ENCODE measurements around the gene MRTO4.
"Not testable (repeated sequence)": the region's sequence is repeated elsewhere in the genome, so short reads cannot be mapped to it uniquely, and the experiment has no call there.

The MRTO4 gene

GRCh38 chr1:19229229-19229628 lies 22.4 kb upstream of the MRTO4 start:
- no peak for DNase-seq

GRCh38 chr1:19229828-19230325 lies 21.7 kb upstream of the MRTO4 start:
- no peak for DNase-seq

- not testable (repeated sequence) for DNase-seq
Measured at GRCh38 chr1:19231736-19232523, 19.7 kb upstream of the MRTO4 start.

- DNase-seq = no peak
Measured at GRCh38 chr1:19232524-19232846, 19.1 kb upstream of the MRTO4 start.

DNA sequence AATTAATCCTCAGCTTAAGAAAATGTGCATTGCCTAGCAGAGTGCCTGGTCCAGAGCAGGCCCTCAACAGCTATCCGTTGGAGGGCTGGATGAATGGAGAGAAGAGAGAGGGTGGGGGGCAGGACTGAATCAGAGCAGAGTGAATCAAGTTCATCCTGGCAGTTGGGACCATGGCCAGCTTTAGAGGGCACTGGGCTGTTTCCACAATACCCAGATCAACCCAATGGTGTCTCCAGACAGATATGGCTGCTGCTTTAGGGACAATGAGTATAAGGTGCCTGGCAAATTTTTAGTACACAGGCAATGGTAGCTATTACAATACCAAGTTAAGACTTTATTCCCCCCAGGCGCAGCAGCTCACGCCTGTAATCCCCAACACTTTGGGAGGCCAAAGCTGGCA lies 17.4 kb upstream of the MRTO4 start:
- DNase-seq = no peak

GRCh38 chr1:19239876-19240275 lies 11.7 kb upstream of the MRTO4 start:
- no peak for DNase-seq

- DNase-seq = peak; percentile 87
Measured at GRCh38 chr1:19240673-19241538, 10.7 kb upstream of the MRTO4 start.

GRCh38 chr1:19250629-19251304 lies 838 bp upstream of the MRTO4 start:
- no peak for DNase-seq

GRCh38 chr1:19254416-19254815 lies 2.8 kb downstream of the MRTO4 start:
- DNase-seq = no peak

DNA sequence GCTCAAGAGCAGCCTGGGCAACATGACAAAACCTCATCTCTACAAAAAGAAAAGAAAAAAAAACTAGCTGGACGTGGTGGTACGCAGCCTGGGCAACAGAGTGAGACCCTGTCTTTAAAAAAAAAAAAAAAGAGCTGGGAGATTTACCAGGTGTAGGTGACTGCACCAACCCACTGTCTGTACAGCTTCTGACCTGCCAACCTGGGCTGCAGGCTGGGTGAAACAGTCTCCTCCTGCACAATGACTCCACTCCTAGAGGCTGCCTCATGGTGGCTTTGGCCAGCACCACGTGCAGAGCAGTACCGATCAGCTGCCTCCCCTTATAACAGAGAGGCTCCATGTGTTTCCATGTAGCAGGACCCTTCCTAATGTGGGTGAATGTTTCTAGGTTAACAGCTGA lies 3.7 kb downstream of the MRTO4 start:
- DNase-seq = no peak

- DNase-seq = not testable (repeated sequence)
Measured at GRCh38 chr1:19256301-19256700, 4.7 kb downstream of the MRTO4 start.

DNA sequence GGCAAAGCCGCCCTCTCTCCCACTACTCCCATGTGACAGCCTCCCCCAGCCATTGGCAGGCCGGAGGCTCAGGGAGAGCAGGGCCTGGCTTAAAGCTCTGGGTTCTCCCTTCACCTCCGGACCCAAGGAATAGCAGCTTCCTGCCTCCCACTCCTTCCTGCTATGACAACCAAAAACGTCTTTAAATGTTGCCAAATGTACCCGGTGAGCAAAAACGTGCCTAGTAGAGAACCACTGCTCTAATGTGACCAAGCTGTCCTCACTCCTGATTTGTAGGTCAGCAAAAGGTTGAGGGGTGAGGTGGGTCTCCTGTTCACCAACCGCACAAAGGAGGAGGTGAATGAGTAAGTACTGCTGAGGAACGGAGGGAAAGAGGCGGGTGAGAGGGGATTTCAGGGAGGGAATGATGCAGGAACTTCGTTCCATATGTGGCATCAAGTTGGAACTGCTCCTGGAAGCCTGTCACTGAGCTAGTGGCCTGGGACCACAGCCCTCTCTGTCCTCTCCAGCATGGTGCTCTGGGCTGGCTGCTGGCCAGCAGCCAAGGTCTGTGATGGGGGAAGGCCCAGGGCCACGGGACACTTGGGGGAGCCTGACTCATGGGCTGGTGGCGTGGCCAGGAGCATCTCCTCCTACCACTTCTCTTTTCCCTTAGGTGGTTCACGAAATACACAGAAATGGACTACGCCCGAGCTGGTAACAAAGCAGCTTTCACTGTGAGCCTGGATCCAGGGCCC lies 5.7 kb downstream of the MRTO4 start:
- no peak for DNase-seq

GRCh38 chr1:19258353-19258752 lies 6.7 kb downstream of the MRTO4 start:
- no peak for DNase-seq

GRCh38 chr1:19260211-19261138 lies 8.9 kb downstream of the MRTO4 start:
- DNase-seq = no peak

- DNase-seq = no peak
Measured at GRCh38 chr1:19262047-19262446, 10.4 kb downstream of the MRTO4 start.

- DNase-seq = no peak
Measured at GRCh38 chr1:19262744-19263143, 11.1 kb downstream of the MRTO4 start.

DNA sequence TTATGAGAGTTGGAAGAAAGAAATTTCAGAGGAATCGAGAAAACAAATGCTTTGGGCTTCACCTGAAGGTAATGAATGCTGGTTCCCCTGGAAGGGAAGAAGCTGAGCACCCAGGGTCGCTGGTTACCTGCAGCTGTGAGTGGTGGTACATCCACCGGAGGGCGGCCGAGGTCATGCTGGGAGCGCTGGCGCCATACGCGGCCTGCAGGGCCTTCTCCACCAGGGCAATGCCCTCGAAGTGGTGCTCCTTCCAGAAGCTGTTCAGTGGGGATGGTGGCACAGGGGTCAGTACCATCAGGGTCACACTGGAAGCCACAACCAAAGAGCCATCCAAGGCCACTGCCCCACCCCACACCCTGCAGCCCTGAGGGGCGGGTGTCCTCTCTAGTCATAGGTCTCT lies 16.8 kb downstream of the MRTO4 start:
- DNase-seq = peak; percentile 54

DNA sequence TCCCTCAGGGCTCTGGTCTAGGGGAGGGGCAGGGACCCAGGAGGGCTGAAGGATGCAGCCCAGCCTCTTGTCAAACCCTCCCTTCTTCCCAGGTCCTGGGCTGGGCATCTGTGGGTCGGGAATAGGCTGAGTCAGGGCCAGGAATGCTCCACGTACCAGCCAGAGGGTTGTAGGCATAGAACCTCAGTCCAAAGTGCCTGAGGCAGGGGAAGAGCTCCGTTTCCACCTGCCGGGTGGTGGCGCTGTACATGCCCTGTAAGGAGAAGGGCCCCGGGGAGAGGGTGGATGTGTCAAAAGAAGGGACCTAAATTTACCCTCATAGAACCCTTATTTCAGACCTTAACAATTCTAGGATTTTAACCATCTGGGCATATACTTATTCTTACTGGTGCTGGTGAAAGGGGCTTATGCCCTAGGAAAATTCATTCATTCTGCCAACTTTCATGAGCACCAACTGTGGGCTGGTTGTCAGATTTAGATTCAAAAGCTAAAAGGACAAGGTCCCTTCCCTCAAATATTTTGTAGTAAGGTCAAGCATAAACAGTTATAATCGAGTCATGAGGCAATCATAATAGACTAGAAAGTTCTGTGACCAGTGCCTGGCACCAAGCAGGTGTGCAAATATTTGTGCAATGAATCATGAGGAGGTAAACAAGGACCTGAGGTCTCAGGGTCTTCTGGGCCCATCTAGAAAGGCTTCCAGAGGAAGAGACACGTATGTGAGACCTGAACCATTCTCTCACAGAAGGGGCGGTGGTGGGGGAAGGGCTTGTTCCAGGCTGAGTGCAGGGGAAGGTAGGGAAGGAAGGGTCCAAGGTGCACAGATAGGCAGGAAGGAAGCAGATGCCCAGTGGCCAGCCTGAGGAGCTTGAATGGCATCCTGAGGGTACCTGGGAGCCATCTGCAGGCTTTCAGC lies 18.1 kb downstream of the MRTO4 start:
- peak; percentile 5 for DNase-seq

GRCh38 chr1:19270343-19270730 lies 18.7 kb downstream of the MRTO4 start:
- DNase-seq = peak; percentile 27

DNA sequence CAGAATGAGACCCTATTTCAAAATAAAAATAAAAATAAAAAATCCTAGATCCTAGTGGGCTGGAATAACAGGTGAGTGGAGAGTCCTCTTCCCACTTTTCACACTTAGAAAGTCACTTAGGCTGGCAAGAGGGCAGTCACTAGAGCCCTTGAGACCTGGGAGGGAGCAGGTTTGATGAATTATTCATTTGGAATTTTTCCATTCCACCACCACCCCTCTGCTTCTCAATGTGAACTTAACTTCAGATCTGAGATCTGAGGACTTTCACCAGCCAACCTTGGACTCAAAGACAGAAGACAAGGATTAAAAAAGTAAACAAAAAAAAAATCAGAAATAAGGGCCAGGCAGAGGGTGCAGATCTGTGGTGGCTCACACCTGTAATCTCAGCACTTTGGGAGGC lies 20.5 kb downstream of the MRTO4 start:
- peak; percentile 2 for DNase-seq
